Neural cell (in vitro differentiated cells): ENCODE data around the gene GINS3.

Experiments used
- EZH2 ChIP-seq: fragments of 200-600, 300-800 bp; shearing (Covaris generic), sonication (generic); IDR thresholded peaks from 2 replicates; pipeline ENCODE4 v1.6.1; 2014; ENCODE audit warnings: antibody characterized with exemption, low read length, borderline replicate concordance, mild to moderate bottlenecking; ENCODE audit not compliant: insufficient read depth, poor library complexity, severe bottlenecking
- POLR2AphosphoS5 ChIP-seq: IDR thresholded peaks from 2 replicates; pipeline ENCODE4 v1.6.1; 2012
- RAD21 ChIP-seq: fragments of 450-650 bp; conservative IDR thresholded peaks from 2 replicates; pipeline ENCODE4 v1.6.1; 2014; ENCODE audit warnings: antibody characterized with exemption, mild to moderate bottlenecking, moderate library complexity
- TF ChIP-seq, protein P1 (sequence below): fragments of 450-650 bp; IDR thresholded peaks from 2 replicates; pipeline ENCODE4 v1.5.1; 2014; ENCODE audit warnings: antibody characterized with exemption, mild to moderate bottlenecking, moderate library complexity; ENCODE audit not compliant: poor library complexity, severe bottlenecking

DNA sequence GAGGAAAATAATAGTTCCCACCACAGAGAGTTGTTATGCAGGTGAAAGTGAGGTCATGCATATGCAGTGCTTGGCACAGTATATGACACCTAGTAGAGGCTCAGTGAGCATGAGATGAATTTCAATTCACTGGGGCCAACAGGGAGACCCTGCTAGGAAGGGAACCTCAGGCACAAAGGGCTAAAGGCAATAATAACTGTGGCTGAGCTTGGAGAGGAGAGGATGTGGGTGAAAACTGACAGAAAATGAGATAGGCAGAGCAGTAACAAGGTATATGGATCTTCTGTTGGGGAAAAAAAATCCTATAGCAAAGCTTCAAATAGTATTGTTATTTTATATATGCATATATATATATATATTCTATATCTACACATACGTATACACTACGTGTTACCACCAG lies 25.0 kb upstream of the GINS3 start:
- TF ChIP-seq, protein P1, sequence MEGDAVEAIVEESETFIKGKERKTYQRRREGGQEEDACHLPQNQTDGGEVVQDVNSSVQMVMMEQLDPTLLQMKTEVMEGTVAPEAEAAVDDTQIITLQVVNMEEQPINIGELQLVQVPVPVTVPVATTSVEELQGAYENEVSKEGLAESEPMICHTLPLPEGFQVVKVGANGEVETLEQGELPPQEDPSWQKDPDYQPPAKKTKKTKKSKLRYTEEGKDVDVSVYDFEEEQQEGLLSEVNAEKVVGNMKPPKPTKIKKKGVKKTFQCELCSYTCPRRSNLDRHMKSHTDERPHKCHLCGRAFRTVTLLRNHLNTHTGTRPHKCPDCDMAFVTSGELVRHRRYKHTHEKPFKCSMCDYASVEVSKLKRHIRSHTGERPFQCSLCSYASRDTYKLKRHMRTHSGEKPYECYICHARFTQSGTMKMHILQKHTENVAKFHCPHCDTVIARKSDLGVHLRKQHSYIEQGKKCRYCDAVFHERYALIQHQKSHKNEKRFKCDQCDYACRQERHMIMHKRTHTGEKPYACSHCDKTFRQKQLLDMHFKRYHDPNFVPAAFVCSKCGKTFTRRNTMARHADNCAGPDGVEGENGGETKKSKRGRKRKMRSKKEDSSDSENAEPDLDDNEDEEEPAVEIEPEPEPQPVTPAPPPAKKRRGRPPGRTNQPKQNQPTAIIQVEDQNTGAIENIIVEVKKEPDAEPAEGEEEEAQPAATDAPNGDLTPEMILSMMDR, result no peak
- TF ChIP-seq RAD21, result no peak
- TF ChIP-seq POLR2AphosphoS5, result no peak
- no peak for TF ChIP-seq EZH2
